Left lung (tissue), 10 donors: ENCODE data around the gene CDK18. TPM values are rescaled to one million over a fixed set of nuclear protein-coding genes. Genes with fewer than 3 reads are reported as not detected.

Experiments used
- ATAC-seq: fragments of 200-7000 bp; cut with Tn5 transposase; one replicate; pipeline ENCODE4 v1.9.1; 2020; ENCODE audit warnings: moderate library complexity
- DNase-seq, 4 donors: peaks; one replicate each; pipeline ENCODE4 v3.0.0-alpha.2; 2013 to 2020
- H3K27ac ChIP-seq, 2 donors: fragments of 200-600 bp; sonication (generic) in 1 of 2; one replicate each; pipeline versions ENCODE4 v1.5.0 to v1.8.0; 2020 to 2021
- H3K27me3 ChIP-seq, 2 donors: fragments of 200-600 bp; sonication (generic) in 1 of 2; one replicate each; pipeline versions ENCODE4 v1.5.0 to v1.8.0; 2020 to 2021
- H3K36me3 ChIP-seq, 2 donors: fragments of 200-600 bp; sonication (generic) in 1 of 2; one replicate each; pipeline versions ENCODE4 v1.5.0 to v1.8.0; 2020 to 2021
- H3K4me1 ChIP-seq, 2 donors: fragments of 200-600 bp; one replicate each; pipeline ENCODE4 v1.8.0; 2021
- H3K4me3 ChIP-seq, 2 donors: fragments of 200-600 bp; sonication (generic) in 1 of 2; one replicate each; pipeline versions ENCODE4 v1.5.0 to v1.8.0; 2020 to 2021; ENCODE audit warnings: mild to moderate bottlenecking in 1 of 2
- H3K9me3 ChIP-seq, 2 donors: fragments of 200-600 bp; sonication (generic) in 1 of 2; one replicate each; pipeline versions ENCODE4 v1.5.0 to v1.8.0; 2020 to 2021
- intact Hi-C, 2 donors: fragments of 100-400 bp; cut with DNase I; formaldehyde crosslinking; loops; one replicate each; pipeline versions ENCODE4 v1.11.2 to v1.14.2; 2022
- polyA plus RNA-seq, 6 donors: library from polyadenylated mRNA; unstranded; fragments of 120-200 nt; gene quantifications; one replicate each; pipeline ENCODE4 v1.2.1, GENCODE V29; 2013; ENCODE audit not compliant: insufficient read length in 6 of 6
- total RNA-seq, 2 donors: library from RNA; stranded (reverse); fragmentation: NEBNext Ultra II Directional; extraction: Animal tissue kit (Norgen Biotek cat#: 25700); gene quantifications; one replicate each; pipeline ENCODE4 v1.2.1, GENCODE V29; 2021
- TF ChIP-seq, protein P1 (sequence below), 2 donors: fragments of 200-600 bp; sonication (generic) in 1 of 2; IDR thresholded peaks; one replicate each; pipeline versions ENCODE4 v1.5.0 to v1.8.0; 2021; ENCODE audit warnings: antibody characterized with exemption in 2 of 2
- donor health status: DM: no; HTN: yes; CAD: no.
- donor health status: DM: no; HTN: no; CAD: no.

CDK18 gene
- total and polyA plus RNA-seq, 8 donors: 18.5 to 30.1 (median 23.4) TPM

DNA sequence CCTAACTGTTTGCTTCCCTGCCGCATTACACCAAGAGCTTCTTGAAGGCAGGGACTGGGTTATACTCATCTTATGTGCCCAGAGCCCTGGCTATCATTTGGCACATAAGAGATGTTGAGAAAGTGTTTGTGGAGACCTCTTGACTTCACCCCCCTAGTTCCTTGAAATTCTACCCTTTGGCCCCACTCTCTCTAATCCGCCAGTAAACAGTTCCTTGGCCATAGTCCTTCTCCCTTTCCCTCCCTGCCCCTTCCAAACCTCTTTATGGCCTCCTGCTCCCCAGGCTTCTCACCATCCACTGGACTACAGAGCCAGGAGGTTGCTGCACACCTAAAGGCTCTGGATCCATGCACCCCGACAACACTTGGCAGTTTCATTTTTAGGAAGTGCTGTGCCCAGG is 1.5 kb upstream of the CDK18 start:
- peaks cover 8 to 12% of the 10 kb centered on the region in 2 donors for H3K4me1 ChIP-seq
- TF ChIP-seq, protein P1, sequence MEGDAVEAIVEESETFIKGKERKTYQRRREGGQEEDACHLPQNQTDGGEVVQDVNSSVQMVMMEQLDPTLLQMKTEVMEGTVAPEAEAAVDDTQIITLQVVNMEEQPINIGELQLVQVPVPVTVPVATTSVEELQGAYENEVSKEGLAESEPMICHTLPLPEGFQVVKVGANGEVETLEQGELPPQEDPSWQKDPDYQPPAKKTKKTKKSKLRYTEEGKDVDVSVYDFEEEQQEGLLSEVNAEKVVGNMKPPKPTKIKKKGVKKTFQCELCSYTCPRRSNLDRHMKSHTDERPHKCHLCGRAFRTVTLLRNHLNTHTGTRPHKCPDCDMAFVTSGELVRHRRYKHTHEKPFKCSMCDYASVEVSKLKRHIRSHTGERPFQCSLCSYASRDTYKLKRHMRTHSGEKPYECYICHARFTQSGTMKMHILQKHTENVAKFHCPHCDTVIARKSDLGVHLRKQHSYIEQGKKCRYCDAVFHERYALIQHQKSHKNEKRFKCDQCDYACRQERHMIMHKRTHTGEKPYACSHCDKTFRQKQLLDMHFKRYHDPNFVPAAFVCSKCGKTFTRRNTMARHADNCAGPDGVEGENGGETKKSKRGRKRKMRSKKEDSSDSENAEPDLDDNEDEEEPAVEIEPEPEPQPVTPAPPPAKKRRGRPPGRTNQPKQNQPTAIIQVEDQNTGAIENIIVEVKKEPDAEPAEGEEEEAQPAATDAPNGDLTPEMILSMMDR (IDR thresholded peaks at IDR 0.05): no peak
- ATAC-seq (no peak), DNase-seq (no peak)
- H3K4me3 ChIP-seq: no peak overlapping the region
- H3K9me3 ChIP-seq: no peaks in the 10 kb centered on the region
- H3K27ac ChIP-seq: no peak overlapping the region
- no peaks in the 10 kb centered on the region for H3K36me3 ChIP-seq
- peaks cover 0 to 17% of the 10 kb centered on the region in 2 donors for H3K27me3 ChIP-seq
- intact Hi-C loops: no loop called here

- ATAC-seq (peak; percentile 29), DNase-seq (no peak)
- H3K9me3 ChIP-seq: no peaks in the 10 kb centered on the region
- peaks cover 0 to 17% of the 10 kb centered on the region in 2 donors for H3K27me3 ChIP-seq
- peaks cover 8 to 12% of the 10 kb centered on the region in 2 donors for H3K4me1 ChIP-seq
- TF ChIP-seq, protein P1 (IDR thresholded peaks at IDR 0.05): no peak
- no peaks in the 10 kb centered on the region for H3K36me3 ChIP-seq
- H3K4me3 ChIP-seq: peak overlapping the region; percentile 53 to 58
- peak overlapping the region in 1 of 2 donors; percentile 43 for H3K27ac ChIP-seq
- intact Hi-C loops: no loop called here
Observed at GRCh38 chr1:205505076-205505729, 734 bp downstream of the CDK18 start.

- Histone ChIP-seq H3K4me3 (peak overlapping the region; percentile 53 to 58), H3K27ac (no peak overlapping the region), H3K9me3 (no peaks in the 10 kb centered on the region), H3K4me1 (peaks cover 8 to 12% of the 10 kb centered on the region in 2 donors), H3K27me3 (peaks cover 0 to 17% of the 10 kb centered on the region in 2 donors), H3K36me3 (no peaks in the 10 kb centered on the region)
- TF ChIP-seq, protein P1 (IDR thresholded peaks at IDR 0.05): no peak
- DNase-seq (no peak), ATAC-seq (peak; percentile 27)
- intact Hi-C loops: no loop called here
Observed at GRCh38 chr1:205505791-205506190, 1.3 kb downstream of the CDK18 start.

DNA sequence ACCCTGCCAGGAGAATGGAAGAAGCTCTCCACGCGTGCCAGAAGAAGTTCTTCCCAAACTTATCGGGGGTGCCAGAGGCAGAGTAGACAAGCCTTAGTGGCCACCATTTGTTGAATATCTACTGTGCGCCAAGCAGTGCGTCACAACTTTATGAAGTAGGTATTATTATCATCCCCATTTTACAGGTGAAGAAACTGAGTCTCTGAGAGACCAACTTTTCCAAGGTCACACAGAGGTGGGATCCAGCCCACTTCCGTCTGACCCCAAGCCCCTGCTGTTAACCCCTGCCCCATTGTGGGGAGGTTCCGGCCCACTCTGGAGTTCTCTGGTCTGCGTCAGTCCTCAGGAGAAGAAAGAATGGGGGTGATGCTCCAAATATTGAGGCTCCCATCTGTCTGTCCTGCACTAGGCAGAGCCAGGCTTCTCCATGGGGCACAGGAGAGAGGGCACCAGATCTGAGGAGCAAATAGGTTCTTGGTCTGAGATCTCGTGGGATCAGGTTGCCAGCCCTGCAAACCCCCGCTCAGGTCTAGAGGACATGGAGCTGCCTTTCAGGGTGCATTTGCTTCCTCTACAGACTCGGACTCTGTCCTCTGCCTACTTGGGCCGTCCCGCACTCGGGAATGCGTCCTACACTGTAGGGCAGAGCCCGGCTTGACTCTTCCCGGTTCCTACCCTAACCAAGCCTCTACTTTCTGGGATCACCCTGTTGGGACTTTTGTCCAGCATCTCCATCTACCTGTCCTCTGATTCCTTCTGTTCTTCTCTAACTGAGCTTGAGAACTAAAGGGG is 2.1 kb downstream of the CDK18 start:
- H3K27me3 ChIP-seq: peaks cover 0 to 17% of the 10 kb centered on the region in 2 donors
- no peaks in the 10 kb centered on the region for H3K36me3 ChIP-seq
- intact Hi-C loops: no loop called here
- H3K4me1 ChIP-seq: peaks cover 8 to 12% of the 10 kb centered on the region in 2 donors
- no peak overlapping the region for H3K27ac ChIP-seq
- DNase-seq (no peak), ATAC-seq (no peak)
- TF ChIP-seq, protein P1 (IDR thresholded peaks at IDR 0.05): no peak
- no peak overlapping the region for H3K4me3 ChIP-seq
- no peaks in the 10 kb centered on the region for H3K9me3 ChIP-seq

DNA sequence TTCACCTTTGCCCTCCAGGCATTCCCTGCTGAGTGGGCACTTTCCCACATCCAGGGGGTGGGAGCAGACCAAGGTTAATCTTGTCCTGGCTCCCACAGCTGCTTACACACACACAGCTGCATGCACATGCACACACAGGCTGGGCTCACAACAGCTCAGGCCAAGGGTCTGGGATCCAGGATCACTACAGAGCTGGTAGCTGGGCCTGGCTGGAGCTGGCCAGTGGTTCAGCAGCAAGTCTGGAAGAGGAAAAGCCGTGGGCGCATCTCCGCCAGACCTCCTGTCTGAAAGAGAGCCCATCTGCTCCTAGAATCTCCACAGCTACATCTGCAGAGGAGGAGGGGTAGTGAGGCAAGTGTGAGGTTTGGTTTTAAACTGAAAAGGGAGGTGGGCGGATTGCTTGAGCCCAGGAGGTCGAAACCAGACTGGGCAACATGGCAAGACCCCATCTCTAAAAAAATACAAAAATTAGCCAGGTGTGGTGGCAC is 3.8 kb downstream of the CDK18 start:
- H3K9me3 ChIP-seq: no peaks in the 10 kb centered on the region
- peaks cover 16 to 18% of the 10 kb centered on the region in 2 donors for H3K4me1 ChIP-seq
- TF ChIP-seq, protein P1 (IDR thresholded peaks at IDR 0.05): no peak
- H3K27me3 ChIP-seq: peaks cover 0 to 17% of the 10 kb centered on the region in 2 donors
- ATAC-seq (no peak), DNase-seq (no peak)
- H3K36me3 ChIP-seq: no peaks in the 10 kb centered on the region
- H3K27ac ChIP-seq: no peak overlapping the region
- no peak overlapping the region for H3K4me3 ChIP-seq
- intact Hi-C loops: no loop called here
